ENCODE measurements around the gene RPRM. TPM values are rescaled to one million over a fixed set of nuclear protein-coding genes. Genes with fewer than 3 reads are reported as not detected.

The RPRM gene
- total RNA-seq, 1 experiment from 2014 or later, result 2.1 TPM

DNA sequence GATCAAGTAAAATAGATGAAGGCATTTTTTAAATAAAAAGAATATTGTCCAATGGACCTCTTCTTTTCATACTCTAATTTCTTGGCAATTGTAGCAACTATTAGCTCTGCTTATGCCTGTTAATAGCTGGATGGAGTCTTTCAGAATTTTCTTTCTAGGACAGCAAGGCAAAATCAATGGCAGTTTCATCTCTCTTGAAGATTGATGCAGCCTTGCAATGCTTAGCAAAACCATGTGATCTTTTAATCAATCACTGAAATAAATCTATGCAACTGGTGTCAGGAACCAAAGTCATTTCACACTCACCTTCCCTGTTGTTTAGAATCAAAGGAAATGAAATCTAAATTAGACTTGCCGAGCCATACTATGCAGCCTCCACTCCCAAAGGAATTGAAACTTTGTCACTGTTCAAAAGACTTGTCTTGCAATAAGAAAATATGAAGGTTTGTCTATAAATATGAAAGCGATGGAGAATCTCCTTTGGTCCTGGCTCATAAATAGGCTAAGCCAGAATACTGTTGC, 16.2 kb downstream of the RPRM start:
- intact Hi-C loops (cut with micrococcal nuclease; ENCODE audit: unreplicated experiment), result no loop called here
- BruUV-seq (replicated peaks), result no TSS peak
- Histone ChIP-seq H3K4me3 (no peak overlapping the region), H3K4me1 (replicated peaks; ENCODE audit: insufficient read depth) (no peaks in the 10 kb centered on the region), H3K27me3 (ENCODE audit: insufficient read depth, low read depth) (no peaks in the 10 kb centered on the region), H4K20me1 (ENCODE audit: insufficient read depth) (no peaks in the 10 kb centered on the region), H3F3A (ENCODE audit: insufficient read depth, low read depth) (no peaks in the 10 kb centered on the region), H3K36me3 (ENCODE audit: low read depth) (no peaks in the 10 kb centered on the region), H3K79me2 (ENCODE audit: low read depth) (no peaks in the 10 kb centered on the region), H3K9me2 (ENCODE audit: insufficient read depth) (no peaks in the 10 kb centered on the region; the same call in 1 of the 2 replicates), H2AFZ (no peak overlapping the region), H3K27ac (no peak overlapping the region), H3K4me2 (no peak overlapping the region), H3K9me3 (ENCODE audit: insufficient read depth, low read depth) (no peaks in the 10 kb centered on the region)
- TF ChIP-seq EZH2 (IDR thresholded peaks at IDR 0.05; ENCODE audit: low read depth), result no peak
- TF ChIP-seq, protein P1, sequence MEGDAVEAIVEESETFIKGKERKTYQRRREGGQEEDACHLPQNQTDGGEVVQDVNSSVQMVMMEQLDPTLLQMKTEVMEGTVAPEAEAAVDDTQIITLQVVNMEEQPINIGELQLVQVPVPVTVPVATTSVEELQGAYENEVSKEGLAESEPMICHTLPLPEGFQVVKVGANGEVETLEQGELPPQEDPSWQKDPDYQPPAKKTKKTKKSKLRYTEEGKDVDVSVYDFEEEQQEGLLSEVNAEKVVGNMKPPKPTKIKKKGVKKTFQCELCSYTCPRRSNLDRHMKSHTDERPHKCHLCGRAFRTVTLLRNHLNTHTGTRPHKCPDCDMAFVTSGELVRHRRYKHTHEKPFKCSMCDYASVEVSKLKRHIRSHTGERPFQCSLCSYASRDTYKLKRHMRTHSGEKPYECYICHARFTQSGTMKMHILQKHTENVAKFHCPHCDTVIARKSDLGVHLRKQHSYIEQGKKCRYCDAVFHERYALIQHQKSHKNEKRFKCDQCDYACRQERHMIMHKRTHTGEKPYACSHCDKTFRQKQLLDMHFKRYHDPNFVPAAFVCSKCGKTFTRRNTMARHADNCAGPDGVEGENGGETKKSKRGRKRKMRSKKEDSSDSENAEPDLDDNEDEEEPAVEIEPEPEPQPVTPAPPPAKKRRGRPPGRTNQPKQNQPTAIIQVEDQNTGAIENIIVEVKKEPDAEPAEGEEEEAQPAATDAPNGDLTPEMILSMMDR (conservative IDR thresholded peaks at IDR 0.05), result no peak
- DNase-seq, result no peak
- ChIA-PET POLR2A (ENCODE audit: unreplicated experiment) (no interaction called here), CTCF (no interaction called here)

DNA sequence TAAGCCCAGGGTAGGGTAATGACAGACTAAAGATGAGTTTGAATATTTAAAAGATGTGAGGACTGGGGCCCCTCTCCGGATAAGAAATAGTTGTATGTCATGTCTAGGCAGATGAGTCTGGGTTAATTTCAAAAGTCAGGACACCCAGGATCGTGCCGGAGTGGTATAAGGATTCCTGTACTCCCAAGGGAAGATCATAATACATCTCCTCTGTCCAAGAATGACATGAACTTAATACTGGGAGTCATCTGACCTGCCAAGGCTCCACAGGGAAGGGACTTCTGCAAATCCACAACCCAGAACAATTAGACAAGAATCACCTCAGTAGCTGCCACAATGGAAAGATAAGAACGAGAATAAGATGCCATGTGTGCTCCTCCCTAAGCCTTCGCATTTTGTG, 17.1 kb downstream of the RPRM start:
- Histone ChIP-seq H3K27me3 (ENCODE audit: insufficient read depth, low read depth) (no peaks in the 10 kb centered on the region), H3F3A (ENCODE audit: insufficient read depth, low read depth) (no peaks in the 10 kb centered on the region), H4K20me1 (ENCODE audit: insufficient read depth) (no peaks in the 10 kb centered on the region), H3K79me2 (ENCODE audit: low read depth) (no peaks in the 10 kb centered on the region), H3K27ac (no peak overlapping the region), H3K4me2 (no peak overlapping the region), H3K9me3 (ENCODE audit: insufficient read depth, low read depth) (no peaks in the 10 kb centered on the region), H3K9me2 (ENCODE audit: insufficient read depth) (no peaks in the 10 kb centered on the region; the same call in 1 of the 2 replicates), H3K4me3 (no peak overlapping the region), H2AFZ (no peak overlapping the region), H3K4me1 (replicated peaks; ENCODE audit: insufficient read depth) (no peaks in the 10 kb centered on the region), H3K36me3 (ENCODE audit: low read depth) (no peaks in the 10 kb centered on the region)
- intact Hi-C loops (cut with micrococcal nuclease; ENCODE audit: unreplicated experiment), result no loop called here
- CTCF ChIA-PET, result no interaction called here
- no peak for TF ChIP-seq EZH2 (IDR thresholded peaks at IDR 0.05; ENCODE audit: low read depth)
- no peak for DNase-seq
- POLR2A ChIA-PET (ENCODE audit: unreplicated experiment), result no interaction called here
- no TSS peak for BruUV-seq (replicated peaks)

DNA sequence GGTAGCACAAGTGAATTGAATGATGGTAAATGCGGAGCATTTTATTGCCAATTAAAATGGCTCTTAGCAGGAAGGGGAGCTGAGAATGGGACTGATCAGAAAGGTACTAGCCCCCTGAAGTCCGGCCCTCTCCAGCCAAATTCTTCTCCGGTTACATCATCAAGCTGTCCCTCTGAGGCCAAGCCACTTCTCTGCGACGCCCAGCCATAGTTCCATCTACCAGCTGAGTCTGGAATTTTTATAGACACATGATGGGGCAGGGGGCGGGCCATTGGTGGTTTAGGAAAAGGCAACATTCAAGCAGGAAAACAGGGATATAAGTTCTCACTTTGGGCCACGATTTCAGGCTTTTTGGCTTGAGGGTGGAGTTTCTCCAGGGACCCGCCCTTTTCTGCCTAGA, 22.7 kb downstream of the RPRM start:
- no TSS peak for BruUV-seq (replicated peaks)
- ChIA-PET CTCF (no interaction called here), POLR2A (ENCODE audit: unreplicated experiment) (no interaction called here)
- no peak for DNase-seq
- Histone ChIP-seq H3K9me3 (ENCODE audit: insufficient read depth, low read depth) (no peaks in the 10 kb centered on the region), H3F3A (ENCODE audit: insufficient read depth, low read depth) (no peaks in the 10 kb centered on the region), H3K79me2 (ENCODE audit: low read depth) (no peaks in the 10 kb centered on the region), H3K4me1 (replicated peaks; ENCODE audit: insufficient read depth) (no peaks in the 10 kb centered on the region), H3K36me3 (ENCODE audit: low read depth) (no peaks in the 10 kb centered on the region), H4K20me1 (ENCODE audit: insufficient read depth) (no peaks in the 10 kb centered on the region), H3K27ac (no peak overlapping the region), H3K4me3 (no peak overlapping the region), H3K4me2 (no peak overlapping the region), H3K9me2 (ENCODE audit: insufficient read depth) (no peaks in the 10 kb centered on the region), H2AFZ (no peak overlapping the region), H3K27me3 (ENCODE audit: insufficient read depth, low read depth) (no peaks in the 10 kb centered on the region)
- intact Hi-C loops (cut with micrococcal nuclease; ENCODE audit: unreplicated experiment), result no loop called here
- TF ChIP-seq EZH2 (IDR thresholded peaks at IDR 0.05; ENCODE audit: low read depth), result no peak

DNA sequence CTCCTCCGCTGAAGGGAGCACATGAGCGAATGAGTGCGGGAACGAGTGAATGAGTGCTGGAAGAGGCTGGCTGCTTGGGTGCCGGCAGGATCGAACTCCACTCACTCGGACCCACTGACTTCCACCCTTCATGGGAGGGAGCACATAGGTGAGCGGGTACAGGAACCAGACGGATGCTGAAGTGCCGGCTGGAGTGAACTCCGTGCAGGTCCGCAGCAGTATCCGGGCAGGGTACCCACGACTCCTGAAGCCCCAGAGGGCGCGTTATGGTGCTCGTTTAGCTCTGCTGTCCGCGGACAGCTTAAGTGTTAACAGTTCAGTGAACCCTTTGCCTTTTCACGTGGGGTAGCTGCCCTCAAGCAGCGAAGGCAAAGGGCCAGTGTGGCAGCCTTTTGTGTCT, 23.2 kb downstream of the RPRM start:
- intact Hi-C loops (cut with micrococcal nuclease; ENCODE audit: unreplicated experiment), result no loop called here
- no peaks in the 10 kb centered on the region for H3K79me2 ChIP-seq (ENCODE audit: low read depth)
- no peaks in the 10 kb centered on the region for H4K20me1 ChIP-seq (ENCODE audit: insufficient read depth)
- no peak overlapping the region for H3K4me2 ChIP-seq
- ChIA-PET CTCF (no interaction called here), POLR2A (ENCODE audit: unreplicated experiment) (no interaction called here)
- H3K36me3 ChIP-seq (ENCODE audit: low read depth), result no peaks in the 10 kb centered on the region
- no peaks in the 10 kb centered on the region for H3K9me2 ChIP-seq (ENCODE audit: insufficient read depth)
- H3K4me3 ChIP-seq, result no peak overlapping the region
- no peak overlapping the region for H3K27ac ChIP-seq
- no peaks in the 10 kb centered on the region for H3K27me3 ChIP-seq (ENCODE audit: insufficient read depth, low read depth)
- H3F3A ChIP-seq (ENCODE audit: insufficient read depth, low read depth), result no peaks in the 10 kb centered on the region
- no peaks in the 10 kb centered on the region for H3K4me1 ChIP-seq (replicated peaks; ENCODE audit: insufficient read depth)
- no TSS peak for BruUV-seq (replicated peaks)
- H3K9me3 ChIP-seq (ENCODE audit: insufficient read depth, low read depth), result no peaks in the 10 kb centered on the region
- H2AFZ ChIP-seq, result no peak overlapping the region
- DNase-seq, result no peak
- TF ChIP-seq, protein P1 (conservative IDR thresholded peaks at IDR 0.05), result no peak
- TF ChIP-seq EZH2 (IDR thresholded peaks at IDR 0.05; ENCODE audit: low read depth), result no peak
